B cell (primary cell): ENCODE results near the gene NAPSA. TPM values are rescaled to one million over a fixed set of nuclear protein-coding genes. Genes with fewer than 3 reads are reported as not detected.

Source experiments
- ATAC-seq: fragments of 200-7000 bp; cut with Tn5 transposase; one replicate; pipeline ENCODE4 v1.10.0; 2021; ENCODE audit warnings: low read depth, mild to moderate bottlenecking, moderate number of reproducible peaks, moderate library complexity
- CTCF ChIA-PET: fragments of 350-600 bp; sonication (Branson Sonifier 250); formaldehyde crosslinking; loops from one replicate; lab custom pipeline; 2021; ENCODE audit warnings: antibody characterized with exemption, inconsistent platforms; lab: Charles Lee
- POLR2A ChIA-PET: fragments of 350-600 bp; sonication (Branson Sonifier 250); formaldehyde crosslinking; loops from one replicate; lab custom pipeline; 2021; ENCODE audit warnings: antibody characterized with exemption; lab: Charles Lee
- DNase-seq: peaks from one replicate; pipeline ENCODE4 v3.0.0; 2013
- H2AFZ ChIP-seq: 2 replicates; pipeline ENCODE4 v1.6.1; 2012; ENCODE audit warnings: mild to moderate bottlenecking, low read depth, low read length; ENCODE audit not compliant: insufficient read depth, poor library complexity, severe bottlenecking
- H3K27ac ChIP-seq, 2 donors: 1 replicate in 1 of 2; 2 replicates in 1 of 2; pipeline ENCODE4 v1.5.1; 2012 to 2013; ENCODE audit warnings: low read length in 2 of 2, mild to moderate bottlenecking in 2 of 2, moderate library complexity in 1 of 2
- H3K27me3 ChIP-seq, 4 experiments: fragments of 200-600 bp in 1 of 4; sonication (generic) in 1 of 4; replicated peaks in 1 of 4; 1 replicate in 2 of 4; 2 replicates in 2 of 4; pipeline versions ENCODE4 v1.6.1 to v1.7.0; 2013 to 2016; ENCODE audit warnings: low read length in 3 of 4, mild to moderate bottlenecking in 2 of 4, mixed read lengths in 1 of 4, moderate library complexity in 1 of 4; ENCODE audit not compliant: insufficient read depth in 4 of 4, control insufficient read depth in 3 of 4; ENCODE audit errors: control extremely low read depth in 1 of 4
- H3K36me3 ChIP-seq, 2 experiments: replicated peaks in 1 of 2; 1 replicate in 1 of 2; 2 replicates in 1 of 2; pipeline versions ENCODE4 v1.6.1 to v1.7.1; 2013; ENCODE audit warnings: low read length in 1 of 2; ENCODE audit not compliant: insufficient read depth in 2 of 2, control insufficient read depth in 1 of 2; ENCODE audit errors: control extremely low read depth in 1 of 2, extremely low read depth in 1 of 2
- H3K4me1 ChIP-seq, 2 donors: fragments of 200-600 bp in 1 of 2; sonication (generic) in 1 of 2; 1 replicate in 1 of 2; 2 replicates in 1 of 2; pipeline versions ENCODE4 v1.5.1 to v1.6.1; 2013 to 2017; ENCODE audit warnings: low read length in 2 of 2; ENCODE audit not compliant: control insufficient read depth in 2 of 2, insufficient read depth in 2 of 2
- H3K4me2 ChIP-seq: replicated peaks from 2 replicates; pipeline ENCODE3; 2012; ENCODE audit warnings: mild to moderate bottlenecking, low read depth, low read length; ENCODE audit not compliant: poor library complexity, severe bottlenecking
- H3K4me3 ChIP-seq, 5 experiments: fragments of 200-600 bp in 1 of 5; sonication (generic) in 1 of 5; 1 replicate in 3 of 5; 2 replicates in 2 of 5; pipeline versions ENCODE4 v1.5.1 to v1.7.0; 2011 to 2016; ENCODE audit warnings: low read length in 4 of 5, mild to moderate bottlenecking in 4 of 5, low read depth in 2 of 5, control low read depth in 1 of 5, moderate library complexity in 1 of 5; ENCODE audit not compliant: insufficient read depth in 1 of 5; ENCODE audit errors: control extremely low read depth in 1 of 5, extremely low read depth in 1 of 5
- H3K79me2 ChIP-seq: fragments of 200-600 bp; sonication (generic); one replicate; pipeline ENCODE4 v1.6.0; 2016; ENCODE audit warnings: low read length; ENCODE audit not compliant: control insufficient read depth, insufficient read depth
- H3K9ac ChIP-seq: fragments of 200-600 bp; sonication (generic); 2 replicates; pipeline ENCODE4 v1.6.1; 2017; ENCODE audit warnings: mild to moderate bottlenecking, low read length, moderate library complexity
- H3K9me3 ChIP-seq, 3 donors: one replicate each; pipeline versions ENCODE4 v1.6.1 to v1.7.1; 2013; ENCODE audit warnings: low read length in 2 of 3; ENCODE audit not compliant: control insufficient read depth in 2 of 3, insufficient read depth in 1 of 3; ENCODE audit errors: control extremely low read depth in 1 of 3
- H4K20me1 ChIP-seq: 2 replicates; pipeline ENCODE4 v1.6.0; 2012; ENCODE audit warnings: mild to moderate bottlenecking, low read length; ENCODE audit not compliant: insufficient read depth, control insufficient read depth, poor library complexity, severe bottlenecking
- H3K27ac Mint-ChIP-seq: one replicate; pipeline ENCODE4 v1.8.0; 2021; ENCODE audit warnings: mixed read lengths
- H3K27me3 Mint-ChIP-seq: one replicate; pipeline ENCODE4 v1.8.0; 2021; ENCODE audit warnings: mixed read lengths
- H3K4me1 Mint-ChIP-seq: one replicate; pipeline ENCODE4 v1.8.0; 2021; ENCODE audit warnings: mixed read lengths
- H3K4me3 Mint-ChIP-seq: one replicate; pipeline ENCODE4 v1.8.0; 2021; ENCODE audit warnings: mixed read lengths
- H3K9me3 Mint-ChIP-seq: one replicate; pipeline ENCODE4 v1.8.0; 2022; ENCODE audit warnings: mixed read lengths; ENCODE audit not compliant: insufficient read depth
- CTCF ChIP-seq: fragments of 200-600 bp; IDR thresholded peaks from one replicate; pipeline ENCODE4 v1.8.0; 2022; ENCODE audit warnings: antibody characterized with exemption, mild to moderate bottlenecking
- EZH2 ChIP-seq: IDR thresholded peaks from 2 replicates; pipeline ENCODE4 v1.6.1; 2012; ENCODE audit warnings: borderline replicate concordance, low read depth, mild to moderate bottlenecking, moderate library complexity, low read length; ENCODE audit not compliant: insufficient read depth, poor library complexity, severe bottlenecking
- WGBS: methylation state at CpG from one replicate; pipeline ENCODE4 v1.1.5; 2013; ENCODE audit warnings: missing lambda C conversion rate; ENCODE audit not compliant: insufficient coverage; 5-methylcytosine and 5-hydroxymethylcytosine counted together
- intact Hi-C: fragments of 100-400 bp; cut with micrococcal nuclease; formaldehyde crosslinking; loops from one replicate; pipeline ENCODE4 v1.10.0; 2022
- polyA plus RNA-seq: library from polyadenylated mRNA; depleted of rRNA; stranded (reverse); fragments of >200 nt; gene quantifications from 2 replicates; pipeline ENCODE4 v1.2.3, GENCODE V29; 2012
- total RNA-seq, 2 donors: library from RNA; stranded (reverse); fragments of 120-200 nt in 1 of 2; gene quantifications; 1 replicate in 1 of 2; 2 replicates in 1 of 2; pipeline versions ENCODE4 v1.2.3 to v1.2.4, GENCODE V29; 2013 to 2022

NAPSA gene
- total and polyA plus RNA-seq, 2 donors (not counting 1 experiment from before 2014, with no cell fraction given) = 4.0 to 4.7 TPM

GRCh38 chr19:50334741-50335421 lies 30.6 kb downstream of the NAPSA start:
- Mint-ChIP-seq H3K27me3 (no peaks in the 10 kb centered on the region), H3K4me3 (peak overlapping the region; percentile 67), H3K4me1 (peaks cover 89% of the 10 kb centered on the region), H3K27ac (peak overlapping the region; percentile 88), H3K9me3 (no peaks in the 10 kb centered on the region)
- peaks cover 73% of the 10 kb centered on the region for H4K20me1 ChIP-seq
- peaks cover 0 to 60% of the 10 kb centered on the region in 2 experiments for H3K36me3 ChIP-seq
- H3K9ac ChIP-seq = no peak overlapping the region
- peaks cover 66 to 99% of the 10 kb centered on the region in 2 donors for H3K4me1 ChIP-seq
- ATAC-seq (no peak), DNase-seq (no peak)
- H3K27me3 ChIP-seq = no peaks in the 10 kb centered on the region
- 86% methylated on average over 11 of the region's 12 CpGs for WGBS
- H3K9me3 ChIP-seq = peaks cover 0 to 24% (median 0%) of the 10 kb centered on the region in 3 donors
- ChIA-PET CTCF (interaction anchor here (5.0 kb wide), 1 partner anchor 23 kb away, joined by 28 read pairs; no protein-coding TSS in a partner anchor), POLR2A (interaction anchor here (4.2 to 7.1 kb wide), 2 partner anchors 10 to 23 kb away, joined by 33 to 122 read pairs; no protein-coding TSS in a partner anchor)
- peak overlapping the region in 1 of 2 donors; percentile 76 for H3K27ac ChIP-seq
- no peak overlapping the region for H2AFZ ChIP-seq
- H3K4me3 ChIP-seq = no peak overlapping the region
- no peak overlapping the region for H3K4me2 ChIP-seq
- TF ChIP-seq CTCF = no peak
- TF ChIP-seq EZH2 = no peak
- intact Hi-C loops = no loop called here
- peaks cover 57% of the 10 kb centered on the region for H3K79me2 ChIP-seq
